GM18858 (cell line): ENCODE measurements around the gene TSPAN9.

ENCODE experiments used
- ATAC-seq: cut with Tn5 transposase; IDR thresholded peaks from one replicate; pipeline ENCODE4 v1.9.1; 2021; ENCODE audit not compliant: unreplicated experiment

The TSPAN9 gene

DNA sequence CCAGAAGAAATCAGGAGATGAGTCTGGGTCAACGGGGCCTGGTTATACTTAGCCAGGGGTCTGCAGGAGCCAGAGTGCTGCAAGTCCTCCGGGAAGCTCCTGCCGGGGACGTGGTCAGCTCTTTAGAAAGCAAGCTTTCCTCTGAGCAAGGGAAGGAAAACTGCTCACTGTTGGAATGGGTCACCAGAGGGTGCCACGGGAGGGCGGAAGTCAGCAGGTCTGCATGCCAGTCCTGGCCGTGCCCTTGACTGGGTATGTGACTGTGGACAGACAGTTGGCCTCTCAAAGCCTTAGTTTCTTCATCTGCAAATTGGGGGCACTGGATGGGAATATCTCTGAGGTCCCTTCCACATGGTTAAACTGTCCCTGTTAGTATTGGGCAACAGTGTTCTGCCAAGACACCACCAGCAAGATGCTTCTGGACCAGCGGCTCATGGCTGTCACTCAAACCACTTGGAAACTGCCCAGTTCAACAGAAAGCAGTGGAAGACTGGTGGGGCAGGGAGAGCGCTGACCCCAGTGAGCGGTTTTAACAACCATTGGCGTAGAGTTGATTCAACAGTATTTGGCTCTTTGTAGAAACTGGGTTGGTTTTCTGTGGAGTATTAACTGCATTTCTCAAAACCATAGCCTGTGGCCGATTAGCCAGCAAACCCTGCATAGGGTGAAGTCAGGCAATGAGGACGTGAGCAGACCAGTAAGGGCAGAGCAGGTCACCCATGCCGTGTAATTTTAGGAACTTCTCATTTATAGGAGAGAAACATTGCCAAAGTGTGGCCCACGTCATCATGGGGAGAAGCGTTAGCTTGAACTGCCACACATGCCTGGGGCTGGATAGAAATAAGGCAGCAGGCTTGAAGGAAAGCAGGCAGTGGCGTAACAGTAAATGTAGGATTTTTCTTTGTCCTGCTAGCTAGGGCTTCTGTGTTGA, 249.9 kb downstream of the TSPAN9 start:
- ATAC-seq = no peak

DNA sequence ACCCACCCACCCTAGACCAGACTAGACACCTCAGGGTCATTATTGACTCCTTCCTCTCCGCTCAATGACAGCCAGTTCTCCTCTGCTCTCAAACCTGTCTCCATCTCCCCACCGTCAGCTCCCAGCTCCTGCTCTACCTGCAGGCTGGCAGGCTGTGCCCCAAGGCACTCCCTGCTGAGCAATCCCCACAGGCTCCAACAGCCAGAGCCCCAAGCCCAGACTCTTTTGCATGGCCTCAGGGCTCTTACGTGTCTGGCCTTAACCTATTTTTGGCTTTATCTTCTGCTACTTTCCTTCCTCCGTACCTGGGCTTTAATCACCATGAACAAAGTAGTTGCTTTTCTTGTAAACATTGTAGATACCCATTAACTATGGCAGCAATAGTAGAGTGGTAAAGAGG, 250.9 kb downstream of the TSPAN9 start:
- ATAC-seq = no peak

DNA sequence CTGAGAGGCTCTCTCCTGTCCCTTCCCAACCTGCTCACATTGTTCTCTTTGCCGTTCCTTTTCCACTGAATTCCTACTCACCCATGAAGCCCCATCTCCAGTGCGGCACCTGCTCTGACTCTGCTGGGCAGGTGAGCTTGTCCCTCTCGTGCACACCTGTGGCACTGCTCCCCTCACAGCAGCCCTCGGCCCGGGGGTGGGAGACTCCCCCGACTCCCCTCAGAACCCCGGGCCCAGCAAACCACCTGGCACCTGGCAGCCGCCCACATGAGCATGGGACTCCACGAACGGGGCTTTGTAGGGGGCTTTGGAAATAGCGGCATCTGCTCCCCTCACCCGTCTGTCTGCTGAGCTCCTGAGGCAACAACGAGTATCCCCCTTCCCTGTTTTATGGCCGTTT, 251.4 kb downstream of the TSPAN9 start:
- ATAC-seq = no peak

DNA sequence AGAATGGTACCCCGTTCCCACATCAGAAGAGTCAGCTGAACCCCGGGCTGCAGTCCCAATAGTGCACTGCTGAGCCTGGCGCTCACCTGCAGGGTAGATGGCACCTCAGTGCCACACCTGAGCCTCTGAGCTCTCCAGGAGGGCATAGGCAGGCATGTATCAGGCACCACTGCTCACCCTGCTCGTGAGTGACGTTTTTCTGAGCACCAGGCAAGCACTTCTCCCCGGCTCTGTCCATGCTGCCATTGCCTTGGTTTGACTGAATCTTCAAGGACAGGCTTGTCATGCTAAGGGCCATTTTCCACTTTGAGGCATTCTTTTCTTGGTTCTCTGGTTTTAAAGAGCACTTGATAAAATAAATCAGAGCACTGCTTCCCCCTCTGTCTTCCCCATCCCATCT, 252.2 kb downstream of the TSPAN9 start:
- no peak for ATAC-seq

DNA sequence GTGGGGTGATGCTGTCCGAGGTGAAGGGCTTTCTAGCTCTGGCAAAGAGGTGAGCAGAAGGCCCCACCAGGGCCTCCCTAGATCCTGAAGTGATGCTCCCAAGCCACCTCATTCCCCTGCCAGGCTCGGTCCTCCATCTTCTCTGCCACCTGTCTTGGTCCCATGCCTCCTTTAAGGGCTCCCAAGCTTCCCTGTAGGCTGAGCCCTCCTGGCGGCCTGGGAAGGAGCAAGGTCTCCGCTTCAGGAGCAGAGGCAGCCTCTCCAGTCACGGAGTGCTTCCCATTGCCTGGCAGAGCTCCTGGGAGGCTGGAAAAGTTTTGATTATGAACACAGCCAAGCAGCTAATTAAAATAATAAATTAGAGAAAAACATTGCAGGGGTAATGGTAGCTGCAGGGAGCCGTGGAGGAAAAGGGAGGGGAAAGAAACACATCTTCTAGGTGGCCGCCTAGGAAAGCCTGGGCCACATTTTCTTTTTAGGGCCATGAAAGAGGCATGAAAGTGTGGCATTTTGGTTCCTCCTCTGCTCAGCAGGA, 253.9 kb downstream of the TSPAN9 start:
- ATAC-seq = no peak

DNA sequence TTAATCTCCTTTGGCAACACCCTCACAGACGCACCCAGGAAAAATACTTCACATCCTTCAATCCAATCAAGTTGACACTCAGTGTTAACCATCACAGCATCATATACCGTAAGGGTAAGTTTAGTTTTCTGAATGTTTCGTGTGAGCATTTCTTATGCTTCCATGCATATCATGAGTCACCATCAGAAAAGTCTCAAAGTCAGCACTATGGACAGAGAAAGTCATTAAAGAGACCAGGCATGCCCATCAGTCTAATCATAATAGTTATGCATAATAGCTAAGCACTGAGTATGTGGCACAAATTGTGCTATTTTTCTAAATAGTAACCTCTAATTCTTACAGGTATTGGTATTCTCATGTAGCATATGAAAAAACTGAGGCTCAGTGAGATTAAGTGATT, 255.0 kb downstream of the TSPAN9 start:
- ATAC-seq = no peak

DNA sequence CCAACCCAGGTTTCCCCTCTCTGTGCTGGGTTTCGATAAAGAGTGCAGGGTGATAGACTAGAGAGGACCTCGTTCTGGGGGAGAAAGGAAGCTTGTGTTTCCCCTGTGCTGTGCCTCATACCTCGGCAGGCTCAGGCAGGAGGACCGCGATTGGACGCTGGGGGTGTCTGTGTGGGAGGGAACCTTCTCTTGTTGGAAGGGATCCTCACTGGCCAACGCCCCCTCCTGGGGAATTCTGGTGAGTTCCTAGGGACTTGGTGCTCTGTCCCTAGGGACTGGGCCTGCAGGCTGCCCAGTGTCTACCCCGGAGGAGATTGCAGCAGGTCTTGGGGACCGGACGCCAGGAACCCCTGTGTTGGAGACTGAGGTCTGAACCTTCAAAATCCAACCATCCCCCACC, 256.4 kb downstream of the TSPAN9 start:
- ATAC-seq = no peak

DNA sequence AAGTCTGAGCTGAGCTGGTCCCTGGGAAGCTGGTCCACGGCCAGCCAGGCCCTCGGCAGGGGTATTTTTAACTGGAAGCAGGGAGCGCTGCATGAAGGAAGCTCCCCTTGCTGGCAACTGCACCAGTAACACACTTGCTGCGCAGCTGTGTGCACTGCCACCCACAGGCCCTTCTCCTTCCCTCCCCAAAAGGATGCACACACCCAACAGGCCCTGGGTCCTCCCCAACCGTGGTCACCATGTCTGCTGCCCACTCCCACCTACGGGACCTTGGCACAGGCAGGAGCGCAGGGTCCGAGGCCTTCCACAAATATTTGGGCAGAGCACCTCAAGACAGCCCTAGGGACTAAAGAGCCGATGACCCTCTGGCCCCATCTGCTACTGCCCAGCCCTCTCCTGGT, 256.8 kb downstream of the TSPAN9 start:
- no peak for ATAC-seq

DNA sequence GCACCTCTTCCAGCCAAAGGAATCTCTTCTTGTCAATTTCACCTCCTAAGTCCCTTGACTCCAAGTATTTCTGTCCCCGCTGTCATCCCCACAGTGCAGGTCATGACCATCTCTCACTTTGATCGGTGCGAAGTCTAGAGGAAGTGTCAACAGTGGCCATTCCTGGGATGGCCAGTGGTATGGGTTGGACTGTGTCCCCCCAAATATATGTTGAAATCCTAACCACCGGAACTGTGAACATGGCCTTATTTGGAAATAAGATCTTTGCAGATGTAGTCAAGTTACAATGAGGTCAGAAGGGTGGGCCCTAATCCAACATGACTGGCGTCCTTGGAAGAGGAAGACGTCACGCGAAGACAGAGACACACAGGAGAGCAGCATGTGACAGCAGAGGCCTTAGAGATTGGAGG, 257.9 kb downstream of the TSPAN9 start:
- ATAC-seq = no peak
